Fibroblast of the conjunctiva (primary cell): Measurements from ENCODE around the gene RTF1.

Experiments used
- DNase-seq: peaks from one replicate; pipeline ENCODE4 v3.0.0-alpha.2; 2010; ENCODE audit warnings: low read depth

RTF1 gene

GRCh38 chr15:41506796-41507341 lies 90.0 kb downstream of the RTF1 start:
- DNase-seq, result no peak

- no peak for DNase-seq
Measured at GRCh38 chr15:41507820-41508290, 91.0 kb downstream of the RTF1 start.

GRCh38 chr15:41510728-41511127 lies 93.8 kb downstream of the RTF1 start:
- no peak for DNase-seq

GRCh38 chr15:41511331-41511898 lies 94.5 kb downstream of the RTF1 start:
- no peak for DNase-seq

GRCh38 chr15:41511899-41512369 lies 95.0 kb downstream of the RTF1 start:
- no peak for DNase-seq

GRCh38 chr15:41512512-41512939 lies 95.6 kb downstream of the RTF1 start:
- no peak for DNase-seq

- DNase-seq, result no peak
Measured at GRCh38 chr15:41512940-41513505, 96.1 kb downstream of the RTF1 start.

GRCh38 chr15:41513506-41514227 lies 96.8 kb downstream of the RTF1 start, which contains the start of gene LTK:
TSS of gene LTK (minus strand) at chr15:41513827. CDS start at chr15:41513709, 118 bp downstream.
- DNase-seq, result no peak

GRCh38 chr15:41517895-41518449 lies 101.1 kb downstream of the RTF1 start:
- DNase-seq, result no peak

- no peak for DNase-seq
Measured at GRCh38 chr15:41520636-41521035, 103.7 kb downstream of the RTF1 start.

GRCh38 chr15:41521614-41522013 lies 104.7 kb downstream of the RTF1 start:
- DNase-seq, result no peak

- DNase-seq, result no peak
Measured at GRCh38 chr15:41523097-41523496, 106.2 kb downstream of the RTF1 start.

GRCh38 chr15:41530363-41530956 lies 113.6 kb downstream of the RTF1 start:
- DNase-seq, result no peak
